ENCODE data around the gene HNRNPM. TPM values are rescaled to one million over a fixed set of nuclear protein-coding genes. Genes with fewer than 3 reads are reported as not detected.
"Not testable (repeated sequence)": the region's sequence is repeated elsewhere in the genome, so short reads cannot be mapped to it uniquely, and the experiment has no call there.

The HNRNPM gene
- total RNA-seq, 1 donor from 2014 or later = 198 TPM

- DNase-seq (ENCODE audit: low spot score in 2 of 2) = no peak
- peak overlapping the region; percentile 94 to 96 for H3K4me3 ChIP-seq
- TF ChIP-seq CTCF (IDR thresholded peaks at IDR 0.05) = no peak
- no peaks in the 10 kb centered on the region for H3K27me3 ChIP-seq
- intact Hi-C loops (cut with DNase I) = loop anchor here (1.0 kb wide), 4 partner anchors 10 to 93 kb away; partner anchors contain the start of genes HNRNPM and RAB11B
- H3K4me1 ChIP-seq = peaks cover 0 to 11% of the 10 kb centered on the region in 2 donors
- H3K9me3 ChIP-seq = no peaks in the 10 kb centered on the region
- H3K27ac ChIP-seq = peak overlapping the region in 1 of 2 donors; percentile 49
- peaks cover 0 to 2% of the 10 kb centered on the region in 2 donors for H3K36me3 ChIP-seq
Observed at GRCh38 chr19:8413629-8413995, 31.2 kb upstream of the HNRNPM start.

- Histone ChIP-seq H3K9me3 (no peaks in the 10 kb centered on the region), H3K36me3 (peaks cover 0 to 11% of the 10 kb centered on the region in 2 donors), H3K27ac (no peak overlapping the region), H3K27me3 (no peaks in the 10 kb centered on the region), H3K4me1 (peaks cover 0 to 11% of the 10 kb centered on the region in 2 donors), H3K4me3 (no peak overlapping the region)
- no peak for DNase-seq (ENCODE audit: low spot score in 2 of 2)
- TF ChIP-seq CTCF (IDR thresholded peaks at IDR 0.05) = no peak
- intact Hi-C loops (cut with DNase I) = no loop called here
Observed at GRCh38 chr19:8416796-8417195, 28.0 kb upstream of the HNRNPM start.

- H3K27me3 ChIP-seq = no peaks in the 10 kb centered on the region
- intact Hi-C loops (cut with DNase I) = no loop called here
Observed at GRCh38 chr19:8421484-8422461, 23.0 kb upstream of the HNRNPM start.

DNA sequence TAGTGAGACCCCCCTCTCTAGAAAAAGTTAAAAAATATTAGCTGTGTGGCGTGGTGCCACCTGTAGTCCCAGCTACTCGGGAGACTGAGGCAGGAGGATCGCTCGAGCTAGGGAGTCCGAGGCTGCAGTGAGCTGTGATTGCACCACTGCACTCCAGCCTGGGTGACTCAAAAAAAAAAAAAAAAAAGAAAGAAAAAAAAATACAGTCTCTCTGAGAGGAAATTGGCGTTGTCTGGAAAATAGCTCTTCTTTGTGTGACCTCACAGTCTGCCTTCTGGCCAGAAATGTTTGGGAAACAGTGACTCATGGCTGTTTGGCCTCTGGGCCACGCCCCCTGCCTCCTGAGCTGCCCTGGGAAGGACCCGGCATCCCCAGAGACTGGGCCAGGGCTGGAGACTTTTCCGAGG, 21.0 kb upstream of the HNRNPM start:
- Histone ChIP-seq H3K27me3 (no peaks in the 10 kb centered on the region), H3K4me1 (peaks cover 0 to 17% of the 10 kb centered on the region in 2 donors), H3K27ac (peak overlapping the region; percentile 81 to 92), H3K4me3 (peak overlapping the region in 1 of 2 donors; percentile 23), H3K36me3 (peaks cover 13 to 28% of the 10 kb centered on the region in 2 donors), H3K9me3 (no peaks in the 10 kb centered on the region)
- DNase-seq (ENCODE audit: low spot score in 2 of 2) = peak; percentile 88 to 98
- TF ChIP-seq CTCF (IDR thresholded peaks at IDR 0.05) = no peak
- intact Hi-C loops (cut with DNase I) = loop anchor here (1.0 kb wide), 2 partner anchors 11 to 20 kb away; partner anchors contain the start of genes HNRNPM and MARCHF2

More at GRCh38 chr19:8421484-8422461, 23.0 kb upstream of the HNRNPM start:
- TF ChIP-seq CTCF (IDR thresholded peaks at IDR 0.05) = no peak
- Histone ChIP-seq H3K9me3 (no peaks in the 10 kb centered on the region), H3K4me3 (no peak overlapping the region), H3K36me3 (peaks cover 5 to 26% of the 10 kb centered on the region in 2 donors), H3K4me1 (peaks cover 0 to 17% of the 10 kb centered on the region in 2 donors), H3K27ac (no peak overlapping the region)
- DNase-seq (ENCODE audit: low spot score in 2 of 2) = no peak

DNA sequence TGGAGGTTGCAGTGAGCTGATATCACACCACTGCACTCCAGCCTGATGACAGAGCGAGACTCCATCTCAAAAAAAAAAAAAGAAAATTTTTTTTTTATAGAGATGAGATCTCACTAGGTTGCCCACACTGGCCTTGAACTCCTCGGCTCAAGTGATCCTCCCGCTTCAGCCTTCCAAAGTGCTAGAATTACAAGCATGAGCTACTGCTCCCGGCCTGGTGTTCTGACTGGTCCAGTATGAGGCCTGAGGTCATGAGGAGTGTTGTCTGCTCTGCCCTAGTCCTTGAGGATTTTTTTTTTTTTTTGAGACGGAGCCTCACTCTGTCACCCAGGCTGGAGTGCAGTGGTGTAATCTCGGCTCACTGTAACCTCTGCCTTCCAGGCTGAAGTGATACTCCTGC, 19.4 kb upstream of the HNRNPM start:
- peak overlapping the region in 1 of 2 donors; percentile 43 for H3K27ac ChIP-seq
- H3K4me3 ChIP-seq; H3K27me3 ChIP-seq; intact Hi-C loops (cut with DNase I); H3K9me3 ChIP-seq; DNase-seq (ENCODE audit: low spot score in 2 of 2): not testable (repeated sequence)
- peaks cover 18 to 28% of the 10 kb centered on the region in 2 donors for H3K36me3 ChIP-seq
- H3K4me1 ChIP-seq = peaks cover 0 to 17% of the 10 kb centered on the region in 2 donors

DNA sequence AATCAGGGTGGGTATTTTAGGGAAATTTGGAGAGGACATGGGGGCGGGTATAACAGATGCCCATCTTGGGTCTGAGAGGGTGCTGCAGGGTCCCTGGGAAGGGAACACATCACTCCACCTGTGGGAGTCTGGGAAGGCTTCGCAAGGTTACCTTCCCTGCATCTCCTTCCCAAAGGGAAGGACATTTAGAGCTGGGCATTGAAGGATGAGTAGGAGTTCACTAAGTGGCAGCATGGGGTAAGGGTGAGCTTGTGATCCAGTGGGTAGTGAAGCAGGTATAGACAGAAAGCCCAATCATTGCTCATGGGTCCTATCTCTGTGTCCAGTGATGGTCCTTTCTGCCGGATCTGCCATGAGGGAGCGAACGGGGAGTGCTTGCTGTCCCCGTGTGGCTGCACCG, 18.5 kb upstream of the HNRNPM start:
- intact Hi-C loops (cut with DNase I) = no loop called here
- TF ChIP-seq CTCF (IDR thresholded peaks at IDR 0.05) = no peak
- no peak for DNase-seq (ENCODE audit: low spot score in 2 of 2)
- H3K36me3 ChIP-seq = peaks cover 25 to 34% of the 10 kb centered on the region in 2 donors
- peaks cover 0 to 17% of the 10 kb centered on the region in 2 donors for H3K4me1 ChIP-seq
- H3K27ac ChIP-seq = no peak overlapping the region
- no peaks in the 10 kb centered on the region for H3K9me3 ChIP-seq
- no peak overlapping the region for H3K4me3 ChIP-seq
- no peaks in the 10 kb centered on the region for H3K27me3 ChIP-seq
